ENCODE results near the gene AP2B1. TPM values are rescaled to one million over a fixed set of nuclear protein-coding genes. Genes with fewer than 3 reads are reported as not detected.

Gene AP2B1
- total and polyA plus RNA-seq, 9 of the 15 experiments (the other 6 are each of a cell fraction or from before 2014, with no cell fraction given) = 60.1 to 287 (median 105) TPM

DNA sequence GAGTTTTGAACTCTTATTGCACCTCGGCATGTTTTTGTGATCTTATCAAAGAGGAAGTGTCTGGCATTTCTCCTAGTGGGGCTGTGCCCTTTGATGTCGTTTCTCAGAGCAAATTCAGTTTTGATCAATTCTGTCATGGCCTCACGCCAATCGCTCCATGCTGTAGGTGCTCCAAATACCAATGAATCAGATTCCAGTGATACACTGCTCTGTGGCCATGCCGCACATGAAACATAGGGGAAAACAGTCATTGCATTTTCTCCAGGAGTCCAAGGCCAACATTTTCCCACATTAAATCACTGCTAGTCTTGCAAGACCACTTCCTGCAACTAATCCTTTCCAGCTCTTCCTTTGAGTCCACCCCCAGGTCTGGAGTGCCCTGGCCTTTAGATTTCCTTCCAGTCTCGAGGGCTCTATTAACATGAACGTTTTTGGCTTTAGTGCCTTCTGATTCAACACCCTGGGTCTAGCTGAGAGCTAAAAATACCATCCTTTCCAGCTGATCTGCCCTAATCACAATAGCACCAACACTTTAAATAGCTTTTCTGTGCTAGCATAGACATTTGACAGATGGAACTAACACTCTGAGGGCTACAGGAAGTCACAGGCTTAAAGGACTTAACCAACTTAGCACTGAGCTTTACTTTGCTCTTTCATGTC is 126.1 kb downstream of the AP2B1 start:
- no peaks in the 10 kb centered on the region for H4K20me1 ChIP-seq (replicated peaks; ENCODE audit: control insufficient read depth, insufficient read depth, low read length)
- no peaks in the 10 kb centered on the region for H3K27me3 ChIP-seq (ENCODE audit: control insufficient read depth in 2 of 2, insufficient read depth in 2 of 2, low read length in 2 of 2)
- FAIRE-seq = no peak
- no peaks in the 10 kb centered on the region for H3K9me1 ChIP-seq (ENCODE audit: control insufficient read depth, insufficient read depth, low read length)
- TF ChIP-seq ZNF41 (CRISPR knock-in tag; conservative IDR thresholded peaks at IDR 0.05) (no peak), SPI1 (IDR thresholded peaks at IDR 0.05; ENCODE audit: borderline replicate concordance, low read depth, low read length) (peak; percentile 46; the same call in 1 of the 2 replicates)
- H3K79me2 ChIP-seq (ENCODE audit: control insufficient read depth, insufficient read depth, low read length) = no peaks in the 10 kb centered on the region
- H3K9me3 ChIP-seq (replicated peaks; ENCODE audit: control insufficient read depth, insufficient read depth, low read depth, low read length) = no peaks in the 10 kb centered on the region
- H3K27ac ChIP-seq (ENCODE audit: extremely low read depth, low read depth, low read length) = no peak overlapping the region
- H3K9ac ChIP-seq (ENCODE audit: insufficient read depth in 1 of 2, low read depth in 2 of 2, low read length in 2 of 2) = no peak overlapping the region
- ChIA-PET POLR2A (interaction anchor here (0.5 to 1.8 kb wide), 2 partner anchors 10 to 15 kb away, joined by 3 to 6 read pairs; no protein-coding TSS in a partner anchor), CTCF (ENCODE audit: low intra/inter-chr PET ratio) (no interaction called here)
- DNase-seq (ENCODE audit: extremely low read depth in 1 of 4, low spot score in 3 of 4) = no peak
- BruUV-seq (replicated peaks) = no TSS peak
- intact Hi-C loops (cut with micrococcal nuclease) (no loop called here), in situ Hi-C loops (cut with MboI) (no loop called here)
- no peak overlapping the region for H2AFZ ChIP-seq (ENCODE audit: low read depth, low read length)
- no peak for ATAC-seq
- WGBS (ENCODE audit: insufficient coverage, low coverage, missing lambda C conversion rate) = 73% methylated on average over 7 of the region's 7 CpGs
- no peak overlapping the region for H3K4me2 ChIP-seq (ENCODE audit: insufficient read depth, low read length)
- H3K4me1 ChIP-seq (replicated peaks in 1 of 2; ENCODE audit: control insufficient read depth in 2 of 2, insufficient read depth in 2 of 2, low read length in 2 of 2) = no peaks in the 10 kb centered on the region
- H3K36me3 ChIP-seq (ENCODE audit: control insufficient read depth, insufficient read depth, low read length) = peaks cover 91% of the 10 kb centered on the region
- no peak overlapping the region for H3K4me3 ChIP-seq

DNA sequence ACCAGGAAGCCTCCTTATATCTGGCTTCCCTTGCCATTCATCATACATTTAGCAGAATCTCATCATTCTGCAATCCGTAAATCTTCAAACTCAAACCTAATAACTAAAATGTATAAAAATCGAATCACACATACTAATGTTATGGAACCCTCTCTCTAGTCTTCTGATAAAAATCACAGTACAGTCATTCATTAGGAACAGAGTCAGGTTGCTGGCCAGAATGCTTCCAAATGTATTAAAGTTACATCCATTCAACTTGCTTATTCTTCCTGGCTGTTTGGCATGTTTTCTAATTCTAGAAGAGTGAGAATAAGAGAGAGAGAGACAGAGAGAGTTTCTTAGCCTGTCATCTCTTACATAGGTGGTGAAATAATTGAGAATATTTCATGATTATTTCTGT is 127.9 kb downstream of the AP2B1 start:
- Histone ChIP-seq H3K9me1 (ENCODE audit: control insufficient read depth, insufficient read depth, low read length) (no peaks in the 10 kb centered on the region), H3K79me2 (ENCODE audit: control insufficient read depth, insufficient read depth, low read length) (no peaks in the 10 kb centered on the region), H3K4me3 (no peak overlapping the region), H3K4me1 (replicated peaks in 1 of 2; ENCODE audit: control insufficient read depth in 2 of 2, insufficient read depth in 2 of 2, low read length in 2 of 2) (no peaks in the 10 kb centered on the region), H4K20me1 (replicated peaks; ENCODE audit: control insufficient read depth, insufficient read depth, low read length) (no peaks in the 10 kb centered on the region), H3K9me3 (replicated peaks; ENCODE audit: control insufficient read depth, insufficient read depth, low read depth, low read length) (no peaks in the 10 kb centered on the region), H3K27me3 (ENCODE audit: control insufficient read depth in 2 of 2, insufficient read depth in 2 of 2, low read length in 2 of 2) (no peaks in the 10 kb centered on the region), H3K4me2 (ENCODE audit: insufficient read depth, low read length) (no peak overlapping the region), H3K9ac (ENCODE audit: insufficient read depth in 1 of 2, low read depth in 2 of 2, low read length in 2 of 2) (no peak overlapping the region), H2AFZ (ENCODE audit: low read depth, low read length) (no peak overlapping the region), H3K27ac (ENCODE audit: extremely low read depth, low read depth, low read length) (no peak overlapping the region), H3K36me3 (ENCODE audit: control insufficient read depth, insufficient read depth, low read length) (peaks cover 93% of the 10 kb centered on the region)
- 86% methylated on average over 2 of the region's 2 CpGs for WGBS (ENCODE audit: insufficient coverage, low coverage, missing lambda C conversion rate)
- POLR2A ChIA-PET = no interaction called here
- DNase-seq (ENCODE audit: extremely low read depth in 1 of 4, low spot score in 3 of 4) (no peak), FAIRE-seq (no peak), ATAC-seq (no peak)
- CTCF ChIA-PET (ENCODE audit: low intra/inter-chr PET ratio) = no interaction called here
- BruUV-seq (replicated peaks) = no TSS peak
- in situ Hi-C loops (cut with MboI) = no loop called here
- TF ChIP-seq EGR1 (conservative IDR thresholded peaks at IDR 0.05) = no peak
- TF ChIP-seq, protein P1, sequence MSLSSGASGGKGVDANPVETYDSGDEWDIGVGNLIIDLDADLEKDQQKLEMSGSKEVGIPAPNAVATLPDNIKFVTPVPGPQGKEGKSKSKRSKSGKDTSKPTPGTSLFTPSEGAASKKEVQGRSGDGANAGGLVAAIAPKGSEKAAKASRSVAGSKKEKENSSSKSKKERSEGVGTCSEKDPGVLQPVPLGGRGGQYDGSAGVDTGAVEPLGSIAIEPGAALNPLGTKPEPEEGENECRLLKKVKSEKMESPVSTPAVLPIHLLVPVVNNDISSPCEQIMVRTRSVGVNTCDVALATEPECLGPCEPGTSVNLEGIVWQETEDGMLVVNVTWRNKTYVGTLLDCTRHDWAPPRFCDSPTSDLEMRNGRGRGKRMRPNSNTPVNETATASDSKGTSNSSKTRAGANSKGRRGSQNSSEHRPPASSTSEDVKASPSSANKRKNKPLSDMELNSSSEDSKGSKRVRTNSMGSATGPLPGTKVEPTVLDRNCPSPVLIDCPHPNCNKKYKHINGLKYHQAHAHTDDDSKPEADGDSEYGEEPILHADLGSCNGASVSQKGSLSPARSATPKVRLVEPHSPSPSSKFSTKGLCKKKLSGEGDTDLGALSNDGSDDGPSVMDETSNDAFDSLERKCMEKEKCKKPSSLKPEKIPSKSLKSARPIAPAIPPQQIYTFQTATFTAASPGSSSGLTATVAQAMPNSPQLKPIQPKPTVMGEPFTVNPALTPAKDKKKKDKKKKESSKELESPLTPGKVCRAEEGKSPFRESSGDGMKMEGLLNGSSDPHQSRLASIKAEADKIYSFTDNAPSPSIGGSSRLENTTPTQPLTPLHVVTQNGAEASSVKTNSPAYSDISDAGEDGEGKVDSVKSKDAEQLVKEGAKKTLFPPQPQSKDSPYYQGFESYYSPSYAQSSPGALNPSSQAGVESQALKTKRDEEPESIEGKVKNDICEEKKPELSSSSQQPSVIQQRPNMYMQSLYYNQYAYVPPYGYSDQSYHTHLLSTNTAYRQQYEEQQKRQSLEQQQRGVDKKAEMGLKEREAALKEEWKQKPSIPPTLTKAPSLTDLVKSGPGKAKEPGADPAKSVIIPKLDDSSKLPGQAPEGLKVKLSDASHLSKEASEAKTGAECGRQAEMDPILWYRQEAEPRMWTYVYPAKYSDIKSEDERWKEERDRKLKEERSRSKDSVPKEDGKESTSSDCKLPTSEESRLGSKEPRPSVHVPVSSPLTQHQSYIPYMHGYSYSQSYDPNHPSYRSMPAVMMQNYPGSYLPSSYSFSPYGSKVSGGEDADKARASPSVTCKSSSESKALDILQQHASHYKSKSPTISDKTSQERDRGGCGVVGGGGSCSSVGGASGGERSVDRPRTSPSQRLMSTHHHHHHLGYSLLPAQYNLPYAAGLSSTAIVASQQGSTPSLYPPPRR (CRISPR knock-in tag; IDR thresholded peaks at IDR 0.05; ENCODE audit: borderline replicate concordance) = no peak
- intact Hi-C loops (cut with micrococcal nuclease) = no loop called here

Data from K562 (cell line).